LNCAP (cell line): ENCODE data around the gene SKIL.

ENCODE experiments used
- CTCF ChIP-seq: fragments of 450-650 bp; IDR thresholded peaks from 2 replicates; pipeline ENCODE4 v1.5.1; 2017; ENCODE audit warnings: mild to moderate bottlenecking

Gene SKIL

GRCh38 chr3:170440344-170440743, 82.8 kb downstream of the SKIL start:
- TF ChIP-seq CTCF, result no peak

- no peak for TF ChIP-seq CTCF
Observed at GRCh38 chr3:170441412-170441811, 83.9 kb downstream of the SKIL start.

GRCh38 chr3:170442947-170443346, 85.4 kb downstream of the SKIL start:
- no peak for TF ChIP-seq CTCF

GRCh38 chr3:170443457-170443856, 85.9 kb downstream of the SKIL start:
- no peak for TF ChIP-seq CTCF
